AG04449 (cell line): ENCODE results near the gene GDPD5.
A peak's percentile ranks its signal among the peaks of the same experiment; 100 is the strongest.

ENCODE experiments used
- CTCF ChIA-PET: fragments of 350-600 bp; formaldehyde crosslinking; extraction: SDS; loops from one replicate; lab custom pipeline; 2021; ENCODE audit warnings: antibody characterized with exemption; lab: Yijun Ruan, JAX
- POLR2A ChIA-PET: fragments of 400-600, 350-600 bp; formaldehyde crosslinking; extraction: SDS; loops from one replicate; lab custom pipeline; 2020; ENCODE audit warnings: antibody characterized with exemption, inconsistent platforms; lab: Yijun Ruan, JAX
- DNase-seq: peaks from one replicate; pipeline ENCODE4 v3.0.0-alpha.2; 2010; ENCODE audit warnings: low read depth, low spot score
- H3K4me3 ChIP-seq: 2 replicates; pipeline ENCODE4 v1.5.1; 2011; ENCODE audit warnings: low read depth, mild to moderate bottlenecking, control low read depth, low read length
- TF ChIP-seq, protein P1 (sequence below): IDR thresholded peaks from one replicate; pipeline ENCODE4 v1.5.1; 2011; ENCODE audit warnings: mild to moderate bottlenecking, moderate library complexity, low read length, control low read depth, inconsistent platforms; ENCODE audit not compliant: insufficient read depth; ENCODE audit errors: missing control alignments

Gene GDPD5

DNA sequence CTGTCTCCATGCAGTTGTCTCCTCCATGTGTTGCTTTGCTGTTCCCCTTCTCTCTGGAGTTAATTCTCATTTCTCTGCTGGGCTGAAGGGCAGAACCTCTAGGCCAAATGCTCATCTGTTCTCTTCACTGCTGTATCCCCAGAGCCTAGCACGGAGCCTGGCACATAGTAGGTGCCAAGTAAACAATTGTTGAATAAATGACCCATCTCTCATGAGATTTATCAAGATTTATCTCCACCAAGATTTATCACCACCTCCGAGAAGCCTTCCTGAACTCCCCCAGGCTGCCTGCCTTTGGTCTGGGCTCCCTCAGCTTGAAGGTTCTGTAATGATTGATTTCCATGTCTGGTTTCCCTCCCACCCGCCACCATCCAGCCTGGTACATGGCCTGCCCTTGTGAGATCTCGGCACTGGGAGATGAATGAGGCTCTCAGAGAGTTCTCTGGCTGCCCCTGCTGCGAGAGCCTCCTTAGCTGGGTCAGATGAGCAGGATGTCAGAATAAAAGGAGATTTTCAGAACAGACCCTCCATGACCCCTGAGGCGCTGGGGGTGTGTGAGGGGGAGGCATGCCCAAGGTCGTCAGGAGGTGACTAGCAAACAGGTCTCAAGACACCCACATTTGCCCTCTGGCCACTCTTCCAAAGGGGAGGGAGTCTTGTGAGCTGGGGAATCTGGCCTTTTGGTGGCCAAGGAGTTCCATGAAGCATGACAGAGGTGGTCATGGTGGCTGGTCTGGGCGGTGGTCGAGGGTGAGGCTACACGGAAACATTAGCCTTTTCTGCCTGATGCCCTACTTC lies 2.4 kb upstream of the GDPD5 start:
- H3K4me3 ChIP-seq: no peak overlapping the region
- CTCF ChIA-PET: interaction anchor here (1.1 to 22.5 kb wide), 10 partner anchors 8 to 140 kb away, joined by 3 to 658 read pairs (median 83); partner anchors contain the start of genes KLHL35 and RPS3
- POLR2A ChIA-PET: interaction anchor here (0.8 kb wide), 1 partner anchor 25 kb away, joined by 3 read pairs; no protein-coding TSS in a partner anchor
- DNase-seq: no peak
- TF ChIP-seq, protein P1, sequence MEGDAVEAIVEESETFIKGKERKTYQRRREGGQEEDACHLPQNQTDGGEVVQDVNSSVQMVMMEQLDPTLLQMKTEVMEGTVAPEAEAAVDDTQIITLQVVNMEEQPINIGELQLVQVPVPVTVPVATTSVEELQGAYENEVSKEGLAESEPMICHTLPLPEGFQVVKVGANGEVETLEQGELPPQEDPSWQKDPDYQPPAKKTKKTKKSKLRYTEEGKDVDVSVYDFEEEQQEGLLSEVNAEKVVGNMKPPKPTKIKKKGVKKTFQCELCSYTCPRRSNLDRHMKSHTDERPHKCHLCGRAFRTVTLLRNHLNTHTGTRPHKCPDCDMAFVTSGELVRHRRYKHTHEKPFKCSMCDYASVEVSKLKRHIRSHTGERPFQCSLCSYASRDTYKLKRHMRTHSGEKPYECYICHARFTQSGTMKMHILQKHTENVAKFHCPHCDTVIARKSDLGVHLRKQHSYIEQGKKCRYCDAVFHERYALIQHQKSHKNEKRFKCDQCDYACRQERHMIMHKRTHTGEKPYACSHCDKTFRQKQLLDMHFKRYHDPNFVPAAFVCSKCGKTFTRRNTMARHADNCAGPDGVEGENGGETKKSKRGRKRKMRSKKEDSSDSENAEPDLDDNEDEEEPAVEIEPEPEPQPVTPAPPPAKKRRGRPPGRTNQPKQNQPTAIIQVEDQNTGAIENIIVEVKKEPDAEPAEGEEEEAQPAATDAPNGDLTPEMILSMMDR: no peak

DNA sequence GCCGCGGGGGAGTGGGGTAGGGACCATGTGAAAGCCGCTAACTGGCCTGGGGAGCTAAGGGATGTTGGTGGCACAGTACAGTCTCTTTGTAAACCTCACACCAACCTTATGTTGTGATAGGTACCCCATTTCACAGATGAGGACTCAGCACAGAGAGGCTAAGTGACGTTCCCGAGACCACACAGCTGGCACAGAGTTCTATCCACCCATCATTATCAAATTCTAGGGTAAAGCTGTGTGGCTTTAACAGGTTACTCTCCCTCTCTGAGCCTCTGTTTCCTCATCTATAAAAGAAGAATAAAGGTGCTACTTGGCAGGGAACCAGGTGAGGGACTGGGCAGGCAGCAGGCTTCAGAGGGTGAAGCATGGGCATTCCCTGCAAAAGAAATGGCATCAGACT lies 1.4 kb upstream of the GDPD5 start:
- CTCF ChIA-PET: interaction anchor here (1.3 to 22.5 kb wide), 9 partner anchors 9 to 139 kb away, joined by 3 to 658 read pairs (median 91); partner anchors contain the start of gene KLHL35
- TF ChIP-seq, protein P1: no peak
- no peak overlapping the region for H3K4me3 ChIP-seq
- POLR2A ChIA-PET: no interaction called here
- no peak for DNase-seq

DNA sequence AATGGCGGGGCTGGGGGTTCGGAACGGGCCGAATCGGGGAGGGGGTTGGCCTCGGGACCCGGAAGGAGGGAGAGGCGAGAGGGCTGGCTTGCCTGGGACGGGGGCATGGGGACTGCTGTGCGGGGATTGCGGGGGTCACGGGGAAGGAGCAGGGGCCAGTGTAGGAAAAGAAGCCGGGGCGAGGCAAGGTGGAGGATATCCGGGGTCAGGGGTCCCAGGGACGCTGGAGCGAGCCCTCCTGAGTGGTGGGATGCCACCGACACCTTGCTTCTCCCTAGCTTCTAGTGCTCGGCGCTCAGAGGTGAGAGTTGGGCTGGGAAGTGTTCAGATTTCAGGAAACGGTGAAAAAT lies 426 bp upstream of the GDPD5 start:
- peak overlapping the region; percentile 80 for H3K4me3 ChIP-seq
- TF ChIP-seq, protein P1: no peak
- ChIA-PET POLR2A (interaction anchor here (0.6 to 1.0 kb wide), 3 partner anchors 22 to 119 kb away, joined by 3 to 4 read pairs (median 3); no protein-coding TSS in a partner anchor), CTCF (interaction anchor here (1.1 to 22.5 kb wide), 19 partner anchors 9 to 343 kb away, joined by 3 to 658 read pairs (median 7); partner anchors contain the start of gene KLHL35)
- DNase-seq: no peak

DNA sequence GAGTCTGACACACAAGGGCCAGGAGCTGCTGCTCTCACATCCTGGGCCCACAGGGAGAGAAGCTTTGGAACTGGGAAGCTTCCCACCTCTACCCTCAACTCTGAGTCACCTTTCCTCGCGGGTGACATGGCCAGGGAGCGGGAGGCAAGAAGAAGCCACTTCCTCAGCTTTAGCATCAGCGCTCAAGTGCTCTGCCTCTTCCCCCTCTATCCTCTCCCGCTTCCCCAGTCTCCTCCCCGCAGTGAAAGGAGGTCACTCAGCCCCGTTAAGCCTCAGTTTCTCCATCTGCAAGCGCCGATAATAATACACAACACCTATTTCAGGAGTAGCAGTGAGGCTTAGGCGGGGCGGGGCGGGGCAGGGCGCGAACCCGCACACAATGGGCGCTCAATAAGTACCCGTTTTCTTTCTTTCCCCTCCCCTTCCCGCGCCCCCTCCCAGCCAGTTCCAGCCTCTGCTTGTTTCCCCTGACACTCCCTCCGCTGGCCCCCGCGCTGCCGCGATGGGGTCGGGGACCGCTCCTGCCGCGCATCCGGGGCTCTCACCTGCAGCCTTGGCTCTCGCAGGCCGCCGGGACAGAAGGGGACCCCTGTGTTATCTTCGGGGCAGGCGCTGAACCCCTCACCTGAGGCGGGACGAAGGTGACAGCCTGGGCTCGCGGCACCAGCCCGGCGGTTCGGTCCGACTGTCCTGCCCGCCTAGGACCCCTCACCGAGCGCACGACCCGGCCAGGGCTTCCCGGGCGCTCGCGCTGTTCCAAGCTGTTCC lies 892 bp downstream of the GDPD5 start:
- POLR2A ChIA-PET: interaction anchor here (2.1 kb wide), 1 partner anchor 29 kb away, joined by 6 read pairs; no protein-coding TSS in a partner anchor
- no peak for DNase-seq
- CTCF ChIA-PET: interaction anchor here (0.6 to 22.5 kb wide), 26 partner anchors 8 to 344 kb away, joined by 3 to 658 read pairs (median 5); partner anchors contain the start of gene KLHL35
- TF ChIP-seq, protein P1: no peak
- peak overlapping the region; percentile 80 for H3K4me3 ChIP-seq

DNA sequence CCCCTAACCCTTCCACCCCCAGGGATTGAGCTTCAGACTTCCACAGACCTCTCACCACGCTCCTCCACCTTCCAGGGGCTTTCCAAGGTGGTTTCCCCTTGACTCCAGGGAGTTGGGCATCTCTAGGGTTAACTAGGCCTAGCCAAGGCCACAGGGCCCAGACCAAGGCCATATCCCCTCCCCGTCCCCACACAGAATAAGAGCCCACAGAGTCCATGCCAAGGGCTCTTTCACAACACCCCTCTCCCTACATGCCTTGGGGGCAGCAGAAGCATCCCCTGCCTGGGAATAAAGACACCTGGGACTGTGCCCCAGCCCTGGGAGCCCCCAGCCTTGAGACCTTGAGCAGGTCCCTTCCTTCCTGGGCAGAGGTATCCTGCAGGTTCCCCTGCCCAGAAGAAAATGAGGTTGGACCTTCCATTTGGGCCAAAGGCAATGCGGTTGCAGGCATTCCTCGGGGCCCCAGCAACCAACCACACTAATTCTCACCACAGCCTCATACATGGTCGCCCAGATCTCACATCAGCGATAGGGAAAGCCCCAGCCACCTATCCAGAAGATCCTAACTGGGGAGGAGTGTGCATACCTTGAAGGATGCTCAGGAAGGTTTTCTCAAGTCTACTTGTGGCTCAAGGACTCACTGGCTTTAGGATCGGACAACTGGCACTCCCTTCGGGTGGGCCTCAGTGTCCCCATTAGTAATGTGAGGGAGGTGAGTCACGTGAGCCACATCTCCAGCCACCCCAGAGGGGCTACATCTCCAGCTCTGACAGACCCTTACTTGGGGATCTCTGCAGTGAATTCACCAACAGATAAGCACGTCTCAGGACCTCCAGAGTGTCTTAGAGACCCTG lies 1.7 kb downstream of the GDPD5 start:
- H3K4me3 ChIP-seq: peak overlapping the region; percentile 80
- TF ChIP-seq, protein P1: no peak
- CTCF ChIA-PET: interaction anchor here (0.6 to 22.5 kb wide), 16 partner anchors 8 to 136 kb away, joined by 3 to 658 read pairs (median 10); no protein-coding TSS in a partner anchor
- no peak for DNase-seq
- POLR2A ChIA-PET: interaction anchor here (2.1 kb wide), 1 partner anchor 30 kb away, joined by 6 read pairs; no protein-coding TSS in a partner anchor
